H1 (cell line): ENCODE measurements around the gene DNM1L.

Source experiments
- BCL11A ChIP-seq, 2 experiments: IDR thresholded peaks; one replicate each; pipeline ENCODE4 v1.6.1; 2011; ENCODE audit warnings: low read depth in 2 of 2, low read length in 2 of 2, mild to moderate bottlenecking in 2 of 2
- CBX5 ChIP-seq: fragments of 300-800, 300-1000 bp; sonication (generic); IDR thresholded peaks from 2 replicates; pipeline ENCODE4 v1.7.1; 2016; ENCODE audit warnings: antibody characterized with exemption, low read length, low read depth
- CEBPB ChIP-seq: IDR thresholded peaks from 2 replicates; pipeline ENCODE4 v1.6.1; 2012; ENCODE audit warnings: low read depth, low read length
- CTCF ChIP-seq, 3 experiments: IDR thresholded peaks; 1 replicate in 2 of 3; 2 replicates in 1 of 3; pipeline versions ENCODE4 v1.5.1 to v1.6.1; 2011; ENCODE audit warnings: low read length in 3 of 3, mild to moderate bottlenecking in 3 of 3, inconsistent platforms in 2 of 3, low read depth in 1 of 3, moderate library complexity in 1 of 3; ENCODE audit not compliant: insufficient read depth in 1 of 3; ENCODE audit errors: control extremely low read depth in 1 of 3
- JUND ChIP-seq: IDR thresholded peaks from 2 replicates; pipeline ENCODE4 v1.6.1; 2011; ENCODE audit warnings: mild to moderate bottlenecking, improper control_type of control experiment, low read length
- NANOG ChIP-seq: IDR thresholded peaks from 2 replicates; pipeline ENCODE4 v1.6.1; 2011; ENCODE audit warnings: low read length, low read depth, mild to moderate bottlenecking, inconsistent platforms; ENCODE audit not compliant: insufficient read depth, poor library complexity, severe bottlenecking
- SP2 ChIP-seq: IDR thresholded peaks from 2 replicates; pipeline ENCODE4 v1.6.1; 2012; ENCODE audit warnings: mild to moderate bottlenecking, low read length, inconsistent platforms
- SUZ12 ChIP-seq: fragments of 200-600 bp; sonication (generic); IDR thresholded peaks from 2 replicates; pipeline ENCODE4 v1.6.1; 2012; ENCODE audit warnings: mild to moderate bottlenecking, inconsistent platforms, low read length, moderate library complexity, mixed read lengths

GRCh38 chr12:32773691-32774090 is 94.6 kb downstream of the DNM1L start:
- TF ChIP-seq CTCF (IDR thresholded peaks at IDR 0.05; ENCODE audit: control extremely low read depth in 1 of 3, insufficient read depth in 1 of 3, low read depth in 1 of 3, low read length in 3 of 3) = no peak
- TF ChIP-seq CEBPB = no peak
- no peak for TF ChIP-seq SUZ12
- no peak for TF ChIP-seq BCL11A (IDR thresholded peaks at IDR 0.05; ENCODE audit: low read depth in 2 of 2, low read length in 2 of 2)
- no peak for TF ChIP-seq SP2
- no peak for TF ChIP-seq CBX5
- TF ChIP-seq NANOG = no peak
- no peak for TF ChIP-seq JUND
